T-helper 1 cell treated with Interleukin-12 subunit alpha and Interleukin-12 subunit beta and Interleukin-4 antibody, amounts not matched to agents 30 μg/mL and 1 μg/mL, for 36 hours (primary cell): ENCODE data around the gene COX6B1.

ENCODE experiments used
- H3K27ac Mint-ChIP-seq: one replicate; pipeline ENCODE4 v1.8.0; 2021; ENCODE audit warnings: mild to moderate bottlenecking, mixed read lengths
- H3K27me3 Mint-ChIP-seq: one replicate; pipeline ENCODE4 v1.8.0; 2021; ENCODE audit warnings: low read depth, mixed read lengths
- H3K36me3 Mint-ChIP-seq: one replicate; pipeline ENCODE4 v1.8.0; 2021; ENCODE audit warnings: low read depth, mixed read lengths
- H3K4me1 Mint-ChIP-seq: one replicate; pipeline ENCODE4 v1.8.0; 2021; ENCODE audit warnings: low read depth, mixed read lengths
- H3K4me3 Mint-ChIP-seq: one replicate; pipeline ENCODE4 v1.8.0; 2021; ENCODE audit warnings: mild to moderate bottlenecking, moderate library complexity, mixed read lengths
- H3K9me3 Mint-ChIP-seq: one replicate; pipeline ENCODE4 v1.8.0; 2021; ENCODE audit warnings: mixed read lengths

The COX6B1 gene

DNA sequence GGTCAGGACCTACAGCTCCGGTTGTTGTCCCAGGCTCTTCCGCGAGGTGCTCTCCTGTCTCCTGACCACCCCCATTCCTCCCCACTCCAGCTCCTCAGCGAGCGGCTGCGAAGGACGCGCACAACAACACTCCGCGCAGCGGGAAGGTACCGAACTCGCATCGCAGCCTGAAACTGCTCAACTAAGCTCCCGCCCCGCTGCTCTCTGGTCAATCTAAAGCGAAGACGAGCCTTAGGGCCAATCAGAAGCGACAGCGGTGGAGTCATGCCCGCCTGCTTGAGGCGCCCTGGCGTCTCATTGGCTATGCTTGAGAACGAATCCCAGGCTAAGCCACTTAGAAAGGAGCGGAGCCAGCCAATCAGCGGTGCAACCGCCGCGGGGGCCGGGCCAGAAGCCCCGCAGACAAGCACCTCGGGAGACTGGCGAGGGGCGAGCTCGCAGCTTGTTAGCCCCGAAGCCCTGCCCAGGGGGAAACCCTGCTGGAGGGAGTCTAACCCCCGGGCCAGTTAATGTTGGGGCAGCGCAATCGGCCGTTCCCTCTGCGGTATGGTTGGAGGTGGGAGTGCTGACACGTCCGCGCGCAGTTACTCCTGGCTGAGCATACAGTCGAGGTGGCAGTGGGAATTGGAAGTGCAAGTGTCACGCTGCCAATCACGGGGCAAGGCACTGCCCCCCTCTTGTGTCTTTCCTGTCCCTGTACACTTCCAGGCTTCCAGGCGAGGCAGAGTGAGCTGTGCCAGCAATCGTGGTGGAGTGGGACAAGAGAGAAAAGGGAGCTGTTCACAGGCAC, 54.3 kb downstream of the COX6B1 start:
- H3K27ac Mint-ChIP-seq: peak overlapping the region; percentile 98
- H3K9me3 Mint-ChIP-seq: no peaks in the 10 kb centered on the region
- no peaks in the 10 kb centered on the region for H3K27me3 Mint-ChIP-seq
- H3K4me3 Mint-ChIP-seq: peak overlapping the region; percentile 95
- H3K4me1 Mint-ChIP-seq: peaks cover 13% of the 10 kb centered on the region
- peaks cover 3% of the 10 kb centered on the region for H3K36me3 Mint-ChIP-seq

DNA sequence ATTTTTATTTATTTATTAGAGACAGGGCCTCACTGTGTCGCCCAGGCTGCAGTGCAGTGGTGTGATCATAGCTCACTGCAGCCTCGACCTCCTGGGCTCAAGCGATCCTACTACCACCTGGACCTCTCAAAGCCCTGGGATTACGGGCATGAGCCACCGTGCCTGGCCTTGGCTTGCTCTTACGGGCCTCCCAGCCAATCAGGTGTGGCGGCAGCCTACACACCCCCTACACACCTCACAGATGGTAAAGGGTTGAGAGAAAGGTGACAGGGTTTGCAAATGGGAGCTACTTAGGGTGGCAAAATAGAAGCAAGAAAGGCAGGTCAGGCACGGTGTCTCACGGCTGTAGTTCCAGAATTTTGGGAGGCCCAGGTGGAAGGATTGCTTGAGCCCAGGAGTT, 55.2 kb downstream of the COX6B1 start:
- Mint-ChIP-seq H3K9me3 (no peaks in the 10 kb centered on the region), H3K27me3 (no peaks in the 10 kb centered on the region), H3K4me1 (peaks cover 13% of the 10 kb centered on the region), H3K36me3 (peaks cover 3% of the 10 kb centered on the region), H3K4me3 (no peak overlapping the region), H3K27ac (no peak overlapping the region)

GRCh38 chr19:35704218-35704617, 56.1 kb downstream of the COX6B1 start, which contains the start of gene ZBTB32:
Gene ZBTB32 (plus strand): TSS chr19:35704558. CDS start chr19:35714627, 10,069 bp downstream.
- H3K4me3 Mint-ChIP-seq: no peak within 1 kb of the TSS
- peaks cover 9% of the 10 kb centered on the region for H3K4me1 Mint-ChIP-seq
- H3K9me3 Mint-ChIP-seq: no peaks in the 10 kb centered on the region
- no peak within 1 kb of the TSS for H3K27ac Mint-ChIP-seq
- H3K36me3 Mint-ChIP-seq: peaks cover 3% of the 10 kb centered on the region
- no peaks in the 10 kb centered on the region for H3K27me3 Mint-ChIP-seq
